ENCODE results near the gene TMEM151B.

Gene TMEM151B

GRCh38 chr6:44275749-44276648, 5.7 kb downstream of the TMEM151B start:
- TF ChIP-seq CREB1 (IDR thresholded peaks at IDR 0.05; ENCODE audit: low read depth): no peak
- TF ChIP-seq EP300 (IDR thresholded peaks at IDR 0.05; ENCODE audit: borderline replicate concordance): no peak
- TF ChIP-seq NFIC (IDR thresholded peaks at IDR 0.05): no peak
- no peak for TF ChIP-seq FOXM1 (IDR thresholded peaks at IDR 0.05; ENCODE audit: borderline replicate concordance, low read depth)
- no peak for TF ChIP-seq REST (IDR thresholded peaks at IDR 0.05; ENCODE audit: low read depth)
- no peak for TF ChIP-seq EGR1 (IDR thresholded peaks at IDR 0.05)
- no peak for TF ChIP-seq TCF12 (IDR thresholded peaks at IDR 0.05; ENCODE audit: low read depth)
- no peak for TF ChIP-seq TEAD4 (IDR thresholded peaks at IDR 0.05)
- TF ChIP-seq RAD21 (IDR thresholded peaks at IDR 0.05; ENCODE audit: low read depth): no peak
- TF ChIP-seq YY1 (IDR thresholded peaks at IDR 0.05; ENCODE audit: low read depth): no peak
- TF ChIP-seq TAF1 (IDR thresholded peaks at IDR 0.05; ENCODE audit: low read depth): no peak
- no peak for TF ChIP-seq USF1 (IDR thresholded peaks at IDR 0.05)
- no peak for TF ChIP-seq ZBTB7A (IDR thresholded peaks at IDR 0.05; ENCODE audit: low read depth)
- no peak for TF ChIP-seq CEBPB (IDR thresholded peaks at IDR 0.05)
- TF ChIP-seq MAX (IDR thresholded peaks at IDR 0.05): no peak

- no peak for TF ChIP-seq NFIC (IDR thresholded peaks at IDR 0.05)
Measured at GRCh38 chr6:44276667-44277640, 6.7 kb downstream of the TMEM151B start.

- TF ChIP-seq TAF1 (IDR thresholded peaks at IDR 0.05; ENCODE audit: low read depth) (no peak), TCF12 (IDR thresholded peaks at IDR 0.05; ENCODE audit: low read depth) (no peak), ZBTB7A (IDR thresholded peaks at IDR 0.05; ENCODE audit: low read depth) (no peak), NFIC (IDR thresholded peaks at IDR 0.05) (no peak), TEAD4 (IDR thresholded peaks at IDR 0.05) (no peak), EGR1 (IDR thresholded peaks at IDR 0.05) (no peak)
Measured at GRCh38 chr6:44277763-44278162, 7.5 kb downstream of the TMEM151B start.

- TF ChIP-seq NFIC (IDR thresholded peaks at IDR 0.05) (no peak), EGR1 (IDR thresholded peaks at IDR 0.05) (no peak), MAX (IDR thresholded peaks at IDR 0.05) (no peak), CREB1 (IDR thresholded peaks at IDR 0.05; ENCODE audit: low read depth) (no peak)
Measured at GRCh38 chr6:44278315-44278714, 8.1 kb downstream of the TMEM151B start.

- no peak for TF ChIP-seq CREB1 (IDR thresholded peaks at IDR 0.05; ENCODE audit: low read depth)
- TF ChIP-seq TEAD4 (IDR thresholded peaks at IDR 0.05): no peak
- TF ChIP-seq REST (IDR thresholded peaks at IDR 0.05; ENCODE audit: low read depth): no peak
- no peak for TF ChIP-seq EP300 (IDR thresholded peaks at IDR 0.05; ENCODE audit: borderline replicate concordance)
- TF ChIP-seq CEBPB (IDR thresholded peaks at IDR 0.05): no peak
- TF ChIP-seq TCF12 (IDR thresholded peaks at IDR 0.05; ENCODE audit: low read depth): no peak
- TF ChIP-seq ZBTB7A (IDR thresholded peaks at IDR 0.05; ENCODE audit: low read depth): no peak
- TF ChIP-seq NFIC (IDR thresholded peaks at IDR 0.05): no peak
- TF ChIP-seq FOXM1 (IDR thresholded peaks at IDR 0.05; ENCODE audit: borderline replicate concordance, low read depth): no peak
Measured at GRCh38 chr6:44278774-44279697, 8.8 kb downstream of the TMEM151B start.
